Measurements from ENCODE around the gene MLC1. TPM values are rescaled to one million over a fixed set of nuclear protein-coding genes. Genes with fewer than 3 reads are reported as not detected.

Gene MLC1
- total RNA-seq, 1 donor: 2.8 TPM

DNA sequence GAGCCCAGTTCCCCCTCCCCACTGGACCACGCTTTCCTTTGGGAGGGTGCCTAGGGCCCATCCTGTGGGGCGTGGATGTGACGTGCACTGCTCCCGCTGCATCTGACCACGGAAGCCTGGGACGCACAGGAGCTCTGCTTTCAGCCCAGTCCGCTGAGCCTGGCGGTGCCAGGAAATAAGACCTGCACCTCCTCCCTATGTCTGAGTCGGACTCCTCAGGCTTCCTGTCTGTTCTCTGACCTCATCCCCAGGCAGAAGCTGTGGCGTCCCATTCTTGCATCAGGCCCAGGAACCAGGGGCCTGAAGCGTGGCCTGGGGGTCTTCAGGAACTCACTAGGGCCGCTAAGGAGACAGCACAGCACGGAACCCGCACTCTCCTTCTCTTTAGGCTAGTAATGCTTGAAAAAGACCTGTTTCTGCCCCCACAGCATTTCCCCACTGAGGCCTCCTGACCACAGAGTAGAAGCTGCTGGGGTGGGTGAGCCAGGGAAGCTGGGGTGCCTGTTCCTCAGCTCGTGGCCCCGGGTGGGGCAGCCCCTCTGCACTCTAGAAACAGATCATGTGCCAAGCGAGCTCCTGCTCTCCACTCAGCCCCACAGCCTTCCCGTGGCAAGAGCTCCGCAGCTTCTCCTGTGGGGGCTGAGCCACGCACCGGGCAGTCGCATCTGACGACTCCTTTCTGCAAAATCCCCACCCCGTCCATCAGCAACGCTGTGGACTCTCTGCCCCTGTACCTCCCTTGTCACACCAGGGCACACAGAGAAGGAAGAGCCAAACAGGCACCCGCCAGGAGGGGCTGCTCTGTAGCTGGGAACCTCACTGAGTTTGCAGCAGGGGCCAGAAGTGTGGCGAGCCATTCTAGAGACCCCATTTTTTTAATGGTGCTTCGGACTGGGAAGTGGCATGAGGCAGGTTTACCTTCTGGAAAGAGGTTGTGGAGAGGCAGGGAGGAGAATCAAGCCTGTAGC, 27.2 kb upstream of the MLC1 start:
- Histone ChIP-seq H3K4me3 (ENCODE audit: low read length) (no peak overlapping the region), H3K9me3 (ENCODE audit: low read depth, low read length) (no peaks in the 10 kb centered on the region), H3K4me1 (ENCODE audit: insufficient read depth, low read length) (peaks cover 17% of the 10 kb centered on the region), H3K27me3 (ENCODE audit: insufficient read depth, low read length) (no peaks in the 10 kb centered on the region)

DNA sequence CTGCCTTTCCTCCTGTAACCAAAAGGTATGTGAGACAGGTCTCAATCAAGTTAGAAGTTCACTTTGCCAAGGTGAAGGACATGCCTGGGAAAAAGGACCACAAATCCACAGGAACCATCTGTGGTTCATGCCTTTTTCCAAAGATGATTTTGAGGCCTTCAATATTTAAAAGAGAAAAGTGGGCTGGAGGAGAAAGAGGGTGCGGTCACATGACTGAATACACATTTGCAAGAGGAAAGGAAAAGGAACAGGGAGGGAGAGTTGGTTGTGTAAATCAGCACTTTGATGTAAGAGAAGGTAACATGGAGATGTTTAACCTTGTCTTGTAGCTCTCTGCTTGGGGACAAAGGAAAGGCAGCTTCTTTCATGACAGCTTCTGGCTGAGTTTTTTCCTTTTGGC, 25.8 kb upstream of the MLC1 start:
- Histone ChIP-seq H3K27me3 (ENCODE audit: insufficient read depth, low read length) (no peaks in the 10 kb centered on the region), H3K4me1 (ENCODE audit: insufficient read depth, low read length) (peaks cover 17% of the 10 kb centered on the region), H3K9me3 (ENCODE audit: low read depth, low read length) (no peaks in the 10 kb centered on the region), H3K4me3 (ENCODE audit: low read length) (no peak overlapping the region)

DNA sequence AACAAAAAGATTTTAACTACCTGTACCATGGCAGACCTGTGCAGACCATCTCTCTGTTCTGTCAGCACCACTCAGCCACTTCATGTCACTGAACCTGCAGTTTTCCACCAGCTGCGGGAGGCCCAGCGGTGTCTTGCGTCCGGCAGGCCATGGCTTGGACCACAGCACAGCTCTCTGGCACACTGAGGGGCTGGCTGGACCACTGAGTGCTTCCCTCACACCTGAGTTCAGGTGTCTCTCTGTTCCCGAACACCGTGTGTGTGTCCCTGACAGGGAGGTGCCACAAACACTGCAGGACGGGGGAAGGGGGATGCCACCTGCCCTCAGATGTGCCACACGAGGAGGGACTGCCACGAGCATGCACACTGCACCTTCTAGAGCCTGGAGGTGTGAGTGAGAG, 22.3 kb upstream of the MLC1 start:
- Histone ChIP-seq H3K4me3 (ENCODE audit: low read length) (no peak overlapping the region), H3K27me3 (ENCODE audit: insufficient read depth, low read length) (no peaks in the 10 kb centered on the region), H3K4me1 (ENCODE audit: insufficient read depth, low read length) (peaks cover 21% of the 10 kb centered on the region), H3K9me3 (ENCODE audit: low read depth, low read length) (no peaks in the 10 kb centered on the region)

DNA sequence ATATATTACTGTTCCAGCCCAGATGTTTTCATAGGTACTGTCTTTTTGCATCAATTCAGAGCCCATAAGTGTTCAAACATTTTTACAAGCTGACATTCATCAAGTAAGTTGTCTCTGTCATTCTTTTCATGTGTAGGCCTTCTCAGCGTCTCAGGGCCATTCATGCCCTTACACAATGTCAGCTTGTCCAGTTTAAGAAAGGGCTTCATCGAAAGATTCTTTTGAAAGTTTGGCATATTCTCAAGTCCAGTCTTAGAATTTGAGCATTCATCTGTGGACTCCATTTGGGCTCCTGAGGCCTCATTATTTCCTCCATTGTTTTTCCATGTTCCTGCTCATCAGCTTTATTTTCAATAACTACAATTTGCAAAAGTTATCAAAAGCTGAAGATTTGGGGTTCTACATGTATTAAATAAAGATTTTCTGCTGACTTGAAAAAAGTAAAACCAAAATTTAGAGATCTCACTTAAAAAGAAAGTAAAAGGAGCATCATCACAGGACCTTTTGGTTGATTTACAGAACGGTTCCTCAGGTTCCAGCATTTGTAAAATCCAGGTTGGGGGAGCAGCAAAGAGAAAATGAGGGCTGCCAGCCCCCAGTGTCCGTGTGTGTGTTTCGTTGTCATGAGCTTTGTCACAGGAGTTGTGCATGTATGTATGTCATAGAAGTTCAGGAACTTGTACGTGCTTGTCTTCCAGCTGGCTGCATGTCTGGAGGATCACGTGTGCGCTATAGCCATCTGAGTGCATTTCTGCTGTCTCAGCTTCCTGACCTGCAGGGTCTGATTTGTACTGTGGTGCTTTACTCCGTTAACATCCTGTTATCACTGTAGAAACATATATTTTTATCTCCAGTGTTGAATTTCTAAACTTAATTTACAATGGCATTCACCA, 20.2 kb upstream of the MLC1 start:
- no peak overlapping the region for H3K4me3 ChIP-seq (ENCODE audit: low read length)
- no peaks in the 10 kb centered on the region for H3K9me3 ChIP-seq (ENCODE audit: low read depth, low read length)
- H3K4me1 ChIP-seq (ENCODE audit: insufficient read depth, low read length): peaks cover 7% of the 10 kb centered on the region
- no peaks in the 10 kb centered on the region for H3K27me3 ChIP-seq (ENCODE audit: insufficient read depth, low read length)

DNA sequence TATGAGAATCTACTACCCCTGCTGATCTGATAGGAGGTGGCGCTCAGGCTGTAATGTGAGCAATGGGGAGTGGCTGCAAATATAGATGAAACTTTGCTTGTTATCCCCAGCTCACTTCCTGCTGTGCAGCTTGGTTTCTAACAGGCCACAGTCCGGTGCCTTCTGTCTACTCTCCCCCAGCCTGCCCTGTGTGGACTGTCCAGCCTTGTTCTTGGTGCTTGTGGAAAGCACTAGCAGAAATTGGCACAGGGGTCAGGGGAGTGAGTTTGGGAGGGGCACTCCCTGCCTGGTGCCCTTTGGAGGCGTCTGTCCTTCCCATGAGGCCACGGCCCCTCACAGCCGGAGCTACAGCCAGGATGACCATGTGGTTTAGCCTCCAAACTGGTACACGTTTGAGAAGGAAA, 18.9 kb upstream of the MLC1 start:
- no peaks in the 10 kb centered on the region for H3K27me3 ChIP-seq (ENCODE audit: insufficient read depth, low read length)
- peaks cover 7% of the 10 kb centered on the region for H3K4me1 ChIP-seq (ENCODE audit: insufficient read depth, low read length)
- H3K4me3 ChIP-seq (ENCODE audit: low read length): no peak overlapping the region
- no peaks in the 10 kb centered on the region for H3K9me3 ChIP-seq (ENCODE audit: low read depth, low read length)

DNA sequence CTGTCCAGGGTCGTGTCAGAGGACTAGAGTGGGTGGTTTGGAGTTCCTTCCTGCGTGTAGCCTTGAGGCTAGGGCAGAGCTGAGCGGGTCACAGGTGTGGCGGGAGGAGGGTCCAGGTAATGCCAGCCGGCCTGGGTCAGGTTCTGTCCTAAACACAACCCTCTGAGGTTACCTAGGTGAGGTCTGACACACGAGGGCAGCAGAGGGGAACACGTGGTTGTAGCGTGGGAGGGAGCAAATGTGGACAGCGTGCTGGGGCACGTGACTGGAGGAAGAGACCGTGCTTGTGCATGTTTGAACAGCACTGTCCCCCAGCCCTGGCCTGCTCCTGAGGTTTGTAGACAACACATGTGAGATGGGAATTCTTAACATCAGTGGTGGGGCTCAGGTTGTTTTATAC, 17.7 kb upstream of the MLC1 start:
- Histone ChIP-seq H3K9me3 (ENCODE audit: low read depth, low read length) (no peaks in the 10 kb centered on the region), H3K4me3 (ENCODE audit: low read length) (no peak overlapping the region), H3K27me3 (ENCODE audit: insufficient read depth, low read length) (no peaks in the 10 kb centered on the region), H3K4me1 (ENCODE audit: insufficient read depth, low read length) (peaks cover 7% of the 10 kb centered on the region)

DNA sequence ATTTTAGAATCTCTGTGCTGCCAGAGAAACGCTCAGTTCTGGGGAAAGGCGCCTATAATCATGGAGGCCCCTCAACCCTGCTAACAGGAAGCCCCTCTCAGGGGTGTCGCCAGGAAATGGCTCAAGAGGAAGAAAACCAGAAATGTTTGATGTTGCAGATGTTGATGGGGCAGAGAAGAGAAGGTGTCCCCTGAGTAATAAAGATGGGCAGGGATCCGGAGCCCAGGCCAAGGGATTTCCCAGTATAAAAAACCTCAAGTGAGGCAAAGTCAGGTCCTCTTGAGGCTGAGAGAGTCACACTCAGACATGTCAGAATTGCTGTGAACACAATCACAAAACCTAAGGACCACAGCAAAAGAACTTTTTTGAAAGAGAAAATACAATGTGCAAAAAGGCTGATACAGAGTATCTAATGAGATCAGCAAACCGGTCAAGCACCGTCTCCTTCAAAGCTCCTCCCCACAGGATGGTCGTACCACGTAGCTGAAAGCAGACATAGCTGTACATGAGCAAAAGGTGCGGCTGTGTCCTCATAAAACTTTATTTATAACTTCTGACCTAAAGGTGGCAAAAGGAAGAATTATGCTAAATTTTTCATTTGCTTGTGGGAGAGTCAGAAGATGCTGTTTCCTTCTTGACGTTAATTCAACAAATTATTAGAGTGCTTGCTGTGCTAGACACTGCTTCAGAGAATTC, 16.8 kb upstream of the MLC1 start:
- H3K9me3 ChIP-seq (ENCODE audit: low read depth, low read length): no peaks in the 10 kb centered on the region
- H3K27me3 ChIP-seq (ENCODE audit: insufficient read depth, low read length): no peaks in the 10 kb centered on the region
- no peak overlapping the region for H3K4me3 ChIP-seq (ENCODE audit: low read length)
- peaks cover 7% of the 10 kb centered on the region for H3K4me1 ChIP-seq (ENCODE audit: insufficient read depth, low read length)

DNA sequence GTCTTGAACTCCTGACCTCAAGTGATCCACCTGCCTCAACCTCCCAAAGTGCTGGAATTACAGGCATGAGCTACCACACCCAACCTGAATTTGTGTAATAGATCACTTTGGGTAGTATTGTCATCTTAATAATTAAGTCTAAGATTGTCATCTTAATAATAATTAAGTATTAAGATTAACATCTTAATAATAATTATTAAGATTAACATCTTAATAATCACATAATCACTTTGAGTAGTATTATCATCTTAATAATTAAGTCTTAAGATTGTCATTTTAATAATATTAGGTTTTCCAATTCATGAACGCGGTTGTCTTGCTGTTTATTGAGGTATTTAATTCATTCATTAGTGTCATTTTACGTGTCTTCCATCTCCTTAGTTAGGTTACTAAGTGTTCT, 12.8 kb upstream of the MLC1 start:
- Histone ChIP-seq H3K27me3 (ENCODE audit: insufficient read depth, low read length) (no peaks in the 10 kb centered on the region), H3K9me3 (ENCODE audit: low read depth, low read length) (no peaks in the 10 kb centered on the region), H3K4me1 (ENCODE audit: insufficient read depth, low read length) (no peaks in the 10 kb centered on the region), H3K4me3 (ENCODE audit: low read length) (no peak overlapping the region)

DNA sequence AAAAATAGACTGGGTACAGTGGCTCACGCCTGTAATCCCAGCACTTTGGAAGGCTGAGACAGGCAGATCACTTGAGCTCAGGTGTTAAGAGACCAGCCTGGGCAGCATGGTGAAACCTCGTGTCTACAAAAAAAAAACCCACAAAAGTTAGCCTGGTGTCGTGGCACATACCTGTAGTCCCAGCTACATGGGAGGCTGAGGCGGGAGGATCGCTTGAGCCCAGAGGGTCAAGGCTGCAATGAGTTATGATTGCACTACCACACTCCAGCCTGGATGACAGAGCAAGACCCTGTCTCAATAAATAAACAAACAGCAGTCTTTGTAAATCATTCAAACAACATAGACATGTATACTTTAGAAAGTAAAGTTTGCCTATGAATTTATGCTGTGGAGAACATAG, 7.1 kb upstream of the MLC1 start:
- Histone ChIP-seq H3K27me3 (ENCODE audit: insufficient read depth, low read length) (no peaks in the 10 kb centered on the region), H3K9me3 (ENCODE audit: low read depth, low read length) (no peaks in the 10 kb centered on the region), H3K4me1 (ENCODE audit: insufficient read depth, low read length) (no peaks in the 10 kb centered on the region), H3K4me3 (ENCODE audit: low read length) (no peak overlapping the region)

DNA sequence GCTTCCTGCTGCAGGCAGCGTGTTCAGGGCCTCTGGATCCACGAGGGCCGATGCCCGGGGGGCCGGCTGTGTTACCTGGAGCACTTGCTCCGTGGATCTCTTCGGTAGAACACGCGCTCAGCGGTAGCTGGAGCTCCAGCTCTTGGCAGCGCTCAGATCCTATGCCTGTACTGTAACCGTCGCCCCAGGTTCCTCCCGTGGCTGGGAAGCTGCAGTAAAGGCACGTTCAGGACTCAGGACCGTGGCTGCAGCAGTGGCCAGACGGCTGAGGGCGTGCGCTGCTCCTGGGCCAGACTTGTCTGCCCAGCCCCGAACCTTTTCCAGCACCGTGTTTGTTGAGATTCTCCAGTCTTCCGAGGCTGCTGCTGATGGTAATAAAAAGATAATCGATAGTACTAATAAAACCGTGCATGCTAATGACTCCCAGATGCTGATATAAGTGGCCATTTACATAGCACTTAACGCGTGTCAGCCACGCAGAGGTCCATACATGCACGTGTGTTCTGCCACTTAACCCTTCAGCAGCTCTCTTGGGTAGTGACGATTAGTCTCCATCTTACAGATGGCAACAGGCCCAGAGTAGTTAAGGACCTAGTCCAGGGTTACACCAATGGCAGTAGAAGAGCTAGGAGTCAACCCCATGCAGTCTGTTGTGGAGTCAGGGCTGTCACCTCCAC, 6.0 kb upstream of the MLC1 start:
- Histone ChIP-seq H3K27me3 (ENCODE audit: insufficient read depth, low read length) (no peaks in the 10 kb centered on the region), H3K4me3 (ENCODE audit: low read length) (no peak overlapping the region), H3K4me1 (ENCODE audit: insufficient read depth, low read length) (no peaks in the 10 kb centered on the region), H3K9me3 (ENCODE audit: low read depth, low read length) (no peaks in the 10 kb centered on the region)

DNA sequence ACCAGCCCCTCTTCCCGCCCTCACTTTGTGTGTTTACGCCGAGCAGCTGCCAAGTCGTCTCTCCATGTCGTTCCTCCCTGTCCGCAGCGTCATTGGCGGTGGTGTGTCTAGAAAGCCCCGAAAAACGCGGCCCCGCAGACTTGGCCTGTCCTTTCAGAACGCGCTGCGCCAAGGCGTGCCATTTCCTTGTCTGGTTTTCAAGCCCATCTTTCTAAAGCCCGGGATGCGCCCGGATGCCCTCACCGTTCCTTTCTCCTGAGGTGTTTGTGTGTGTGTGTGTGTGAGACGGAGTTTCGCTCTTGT, 5.1 kb upstream of the MLC1 start:
- Histone ChIP-seq H3K9me3 (ENCODE audit: low read depth, low read length) (no peaks in the 10 kb centered on the region), H3K27me3 (ENCODE audit: insufficient read depth, low read length) (no peaks in the 10 kb centered on the region), H3K4me3 (ENCODE audit: low read length) (no peak overlapping the region), H3K4me1 (ENCODE audit: insufficient read depth, low read length) (no peaks in the 10 kb centered on the region)

DNA sequence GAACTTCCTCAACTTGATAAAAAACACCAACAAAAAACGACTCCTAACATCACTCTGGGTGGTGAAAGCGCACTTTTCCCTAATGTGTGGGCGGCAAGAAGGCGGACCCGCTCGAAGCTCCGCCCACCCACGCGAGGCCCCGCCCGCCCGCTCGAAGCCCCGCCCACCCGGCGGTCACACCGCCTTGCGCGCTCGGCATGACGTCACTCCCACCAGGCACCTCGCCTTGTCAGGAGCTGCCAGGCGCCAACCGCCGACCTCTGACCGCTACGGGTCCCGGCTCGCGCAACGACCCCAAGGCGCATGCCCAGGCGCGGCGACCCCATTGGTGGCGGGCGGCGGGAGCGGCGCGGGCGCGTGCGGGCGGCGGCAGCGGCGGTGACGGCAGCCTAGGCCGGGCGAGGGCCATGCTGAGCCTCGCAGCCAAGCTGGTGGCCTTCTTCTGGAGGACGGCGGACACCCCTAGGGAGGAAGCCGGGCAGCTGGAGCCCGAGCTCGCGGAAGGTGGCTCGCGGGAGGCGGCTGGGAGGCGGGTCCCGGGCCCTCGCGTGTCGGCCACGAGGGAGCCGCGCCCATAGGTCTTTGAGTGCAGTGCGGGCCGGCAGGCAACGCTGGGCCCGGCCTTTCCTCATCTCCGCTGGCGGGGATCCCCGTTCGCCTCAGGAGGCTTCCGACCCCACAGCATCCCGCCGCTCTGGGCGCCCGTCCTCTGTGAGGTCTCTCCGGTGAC, 4.6 kb upstream of the MLC1 start, which contains the start of gene MOV10L1:
Gene MOV10L1, plus strand, starts transcription at position 325 of the 730 bp plus-strand sequence. Its CDS starts 83 bp downstream, at position 408.
- Histone ChIP-seq H3K9me3 (ENCODE audit: low read depth, low read length) (no peaks in the 10 kb centered on the region), H3K4me1 (ENCODE audit: insufficient read depth, low read length) (peaks cover 4% of the 10 kb centered on the region), H3K4me3 (ENCODE audit: low read length) (no peak within 1 kb of the TSS), H3K27me3 (ENCODE audit: insufficient read depth, low read length) (no peaks in the 10 kb centered on the region)

DNA sequence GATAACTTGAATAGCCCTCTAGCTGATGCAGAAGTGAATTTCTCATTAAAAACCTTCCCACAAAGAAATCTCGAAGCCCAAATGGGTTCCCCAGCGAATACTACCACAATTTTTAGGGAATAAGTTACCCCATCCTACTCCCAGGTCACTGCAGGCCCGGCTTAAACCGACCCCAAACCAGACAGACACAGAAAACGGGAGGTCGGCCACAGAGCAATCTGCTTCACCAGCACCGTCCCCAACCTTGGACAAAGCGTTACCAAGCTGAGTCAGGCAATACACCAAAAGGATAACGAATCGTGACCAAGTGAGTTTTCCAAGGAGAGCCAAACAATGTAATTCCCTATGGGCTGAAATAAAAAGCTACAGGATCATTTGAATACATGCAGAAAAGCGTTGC, 4.0 kb upstream of the MLC1 start:
- no peak overlapping the region for H3K4me3 ChIP-seq (ENCODE audit: low read length)
- H3K27me3 ChIP-seq (ENCODE audit: insufficient read depth, low read length): no peaks in the 10 kb centered on the region
- H3K4me1 ChIP-seq (ENCODE audit: insufficient read depth, low read length): peaks cover 10% of the 10 kb centered on the region
- no peaks in the 10 kb centered on the region for H3K9me3 ChIP-seq (ENCODE audit: low read depth, low read length)

DNA sequence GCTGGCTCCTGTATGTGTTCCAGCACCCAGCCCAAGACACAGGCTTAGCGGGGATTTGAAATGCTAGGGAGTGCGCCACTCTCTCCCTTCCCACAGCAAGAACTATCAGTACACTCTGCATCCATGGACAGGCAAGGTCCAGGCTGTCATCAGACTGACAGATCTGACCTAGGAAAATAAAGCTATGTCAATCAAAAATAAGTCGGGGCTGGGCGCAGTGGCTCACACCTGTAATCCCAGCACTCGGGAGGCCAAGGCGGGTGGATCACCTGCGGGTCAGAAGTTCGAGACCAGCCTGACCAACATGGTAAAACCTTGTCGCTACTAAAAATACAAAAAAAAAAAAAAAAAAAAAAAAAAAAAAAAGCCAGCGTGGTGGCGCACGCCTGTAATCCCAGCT, 2.9 kb upstream of the MLC1 start:
- no peaks in the 10 kb centered on the region for H3K27me3 ChIP-seq (ENCODE audit: insufficient read depth, low read length)
- no peak overlapping the region for H3K4me3 ChIP-seq (ENCODE audit: low read length)
- H3K4me1 ChIP-seq (ENCODE audit: insufficient read depth, low read length): peaks cover 21% of the 10 kb centered on the region
- H3K9me3 ChIP-seq (ENCODE audit: low read depth, low read length): no peaks in the 10 kb centered on the region

All from mononuclear cell (primary cell).